ENCODE results near the gene RHOH.
"Not testable (repeated sequence)": the region's sequence is repeated elsewhere in the genome, so short reads cannot be mapped to it uniquely, and the experiment has no call there.

RHOH gene

GRCh38 chr4:40280586-40280985, 83.8 kb downstream of the RHOH start:
- Histone ChIP-seq H3K4me2 (no peak overlapping the region), H3K36me3 (ENCODE audit: insufficient read depth) (no peaks in the 10 kb centered on the region), H3K9ac (no peak overlapping the region), H3K4me3 (IDR thresholded peaks at IDR 0.05; ENCODE audit: insufficient read depth, low read depth, low read length) (no peak overlapping the region), H3K27me3 (ENCODE audit: insufficient read depth, low read depth) (no peaks in the 10 kb centered on the region), H3K27ac (no peak overlapping the region), H3K79me2 (ENCODE audit: insufficient read depth, low read depth) (no peaks in the 10 kb centered on the region), H4K20me1 (ENCODE audit: insufficient read depth) (no peaks in the 10 kb centered on the region), H2AFZ (ENCODE audit: low read depth) (no peak overlapping the region), H3K4me1 (ENCODE audit: low read depth, poor library complexity, severe bottlenecking) (no peaks in the 10 kb centered on the region)
- TF ChIP-seq, protein P1, sequence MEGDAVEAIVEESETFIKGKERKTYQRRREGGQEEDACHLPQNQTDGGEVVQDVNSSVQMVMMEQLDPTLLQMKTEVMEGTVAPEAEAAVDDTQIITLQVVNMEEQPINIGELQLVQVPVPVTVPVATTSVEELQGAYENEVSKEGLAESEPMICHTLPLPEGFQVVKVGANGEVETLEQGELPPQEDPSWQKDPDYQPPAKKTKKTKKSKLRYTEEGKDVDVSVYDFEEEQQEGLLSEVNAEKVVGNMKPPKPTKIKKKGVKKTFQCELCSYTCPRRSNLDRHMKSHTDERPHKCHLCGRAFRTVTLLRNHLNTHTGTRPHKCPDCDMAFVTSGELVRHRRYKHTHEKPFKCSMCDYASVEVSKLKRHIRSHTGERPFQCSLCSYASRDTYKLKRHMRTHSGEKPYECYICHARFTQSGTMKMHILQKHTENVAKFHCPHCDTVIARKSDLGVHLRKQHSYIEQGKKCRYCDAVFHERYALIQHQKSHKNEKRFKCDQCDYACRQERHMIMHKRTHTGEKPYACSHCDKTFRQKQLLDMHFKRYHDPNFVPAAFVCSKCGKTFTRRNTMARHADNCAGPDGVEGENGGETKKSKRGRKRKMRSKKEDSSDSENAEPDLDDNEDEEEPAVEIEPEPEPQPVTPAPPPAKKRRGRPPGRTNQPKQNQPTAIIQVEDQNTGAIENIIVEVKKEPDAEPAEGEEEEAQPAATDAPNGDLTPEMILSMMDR (conservative IDR thresholded peaks at IDR 0.05; ENCODE audit: low read depth, low read length), result no peak

GRCh38 chr4:40281099-40281498, 84.3 kb downstream of the RHOH start:
- Histone ChIP-seq H3K4me2 (no peak overlapping the region), H2AFZ (ENCODE audit: low read depth) (no peak overlapping the region)

GRCh38 chr4:40281913-40282312, 85.1 kb downstream of the RHOH start:
- no peak overlapping the region for H2AFZ ChIP-seq (ENCODE audit: low read depth)
- no peaks in the 10 kb centered on the region for H3K4me1 ChIP-seq (ENCODE audit: low read depth, poor library complexity, severe bottlenecking)
- H3K36me3 ChIP-seq (ENCODE audit: insufficient read depth), result no peaks in the 10 kb centered on the region
- no peak overlapping the region for H3K4me3 ChIP-seq (IDR thresholded peaks at IDR 0.05; ENCODE audit: insufficient read depth, low read depth, low read length)
- TF ChIP-seq, protein P1 (conservative IDR thresholded peaks at IDR 0.05; ENCODE audit: low read depth, low read length), result no peak
- H3K4me2 ChIP-seq, result no peak overlapping the region
- no peaks in the 10 kb centered on the region for H3K79me2 ChIP-seq (ENCODE audit: insufficient read depth, low read depth)
- no peaks in the 10 kb centered on the region for H4K20me1 ChIP-seq (ENCODE audit: insufficient read depth)
- no peak overlapping the region for H3K27ac ChIP-seq
- no peak overlapping the region for H3K9ac ChIP-seq
- no peaks in the 10 kb centered on the region for H3K27me3 ChIP-seq (ENCODE audit: insufficient read depth, low read depth)

More at GRCh38 chr4:40281099-40281498, 84.3 kb downstream of the RHOH start:
- H3K79me2 ChIP-seq (ENCODE audit: insufficient read depth, low read depth), result no peaks in the 10 kb centered on the region
- H3K4me1 ChIP-seq (ENCODE audit: low read depth, poor library complexity, severe bottlenecking), result no peaks in the 10 kb centered on the region
- TF ChIP-seq, protein P1 (conservative IDR thresholded peaks at IDR 0.05; ENCODE audit: low read depth, low read length), result no peak
- H3K27ac ChIP-seq, result no peak overlapping the region
- no peaks in the 10 kb centered on the region for H3K36me3 ChIP-seq (ENCODE audit: insufficient read depth)
- no peaks in the 10 kb centered on the region for H3K27me3 ChIP-seq (ENCODE audit: insufficient read depth, low read depth)
- no peak overlapping the region for H3K4me3 ChIP-seq (IDR thresholded peaks at IDR 0.05; ENCODE audit: insufficient read depth, low read depth, low read length)
- H4K20me1 ChIP-seq (ENCODE audit: insufficient read depth), result no peaks in the 10 kb centered on the region
- no peak overlapping the region for H3K9ac ChIP-seq

- not testable (repeated sequence) for H3K4me1 ChIP-seq (ENCODE audit: low read depth, poor library complexity, severe bottlenecking); H3K27ac ChIP-seq; H3K27me3 ChIP-seq (ENCODE audit: insufficient read depth, low read depth); H3K36me3 ChIP-seq (ENCODE audit: insufficient read depth); H2AFZ ChIP-seq (ENCODE audit: low read depth); H3K4me3 ChIP-seq (IDR thresholded peaks at IDR 0.05; ENCODE audit: insufficient read depth, low read depth, low read length); H4K20me1 ChIP-seq (ENCODE audit: insufficient read depth); H3K9ac ChIP-seq; H3K4me2 ChIP-seq; H3K79me2 ChIP-seq (ENCODE audit: insufficient read depth, low read depth)
These were observed 86.0 kb downstream of the RHOH start for GRCh38 chr4:40282857-40283256.

- no peaks in the 10 kb centered on the region for H3K4me1 ChIP-seq (ENCODE audit: low read depth, poor library complexity, severe bottlenecking)
- H3K9ac ChIP-seq, result no peak overlapping the region
- H2AFZ ChIP-seq (ENCODE audit: low read depth), result no peak overlapping the region
- no peak overlapping the region for H3K4me3 ChIP-seq (IDR thresholded peaks at IDR 0.05; ENCODE audit: insufficient read depth, low read depth, low read length)
- no peaks in the 10 kb centered on the region for H3K27me3 ChIP-seq (ENCODE audit: insufficient read depth, low read depth)
- TF ChIP-seq, protein P1 (conservative IDR thresholded peaks at IDR 0.05; ENCODE audit: low read depth, low read length), result no peak
- H4K20me1 ChIP-seq (ENCODE audit: insufficient read depth), result no peaks in the 10 kb centered on the region
- no peaks in the 10 kb centered on the region for H3K36me3 ChIP-seq (ENCODE audit: insufficient read depth)
- H3K79me2 ChIP-seq (ENCODE audit: insufficient read depth, low read depth), result no peaks in the 10 kb centered on the region
- H3K27ac ChIP-seq, result no peak overlapping the region
- H3K4me2 ChIP-seq, result no peak overlapping the region
These were observed 86.6 kb downstream of the RHOH start for GRCh38 chr4:40283413-40283812.

Data from KMS-11 (cell line).